HFFc6 (cell line): ENCODE data around the gene KIAA1217. TPM values are rescaled to one million over a fixed set of nuclear protein-coding genes. Genes with fewer than 3 reads are reported as not detected.
A peak's percentile ranks its signal among the peaks of the same experiment; 100 is the strongest.

ENCODE experiments used
- DNase-seq: peaks from one replicate; pipeline ENCODE4 v3.0.0-alpha.2; 2018
- H3K27ac Mint-ChIP-seq: 2 replicates; pipeline ENCODE4 v1.8.0; 2020; ENCODE audit warnings: mild to moderate bottlenecking, mixed read lengths
- H3K27me3 Mint-ChIP-seq: 2 replicates; pipeline ENCODE4 v1.8.0; 2021; ENCODE audit warnings: mild to moderate bottlenecking, moderate library complexity, mixed read lengths; ENCODE audit not compliant: insufficient read depth
- H3K36me3 Mint-ChIP-seq: 2 replicates; pipeline ENCODE4 v1.8.0; 2021; ENCODE audit warnings: low read depth, mixed read lengths
- H3K4me1 Mint-ChIP-seq: 2 replicates; pipeline ENCODE4 v1.8.0; 2020; ENCODE audit warnings: low read depth, mixed read lengths
- H3K4me3 Mint-ChIP-seq: 2 replicates; pipeline ENCODE4 v1.8.0; 2020; ENCODE audit warnings: mild to moderate bottlenecking, moderate library complexity, mixed read lengths
- H3K9me3 Mint-ChIP-seq: 2 replicates; pipeline ENCODE4 v1.8.0; 2020; ENCODE audit warnings: mild to moderate bottlenecking, mixed read lengths
- total RNA-seq, 6 experiments: library from RNA; stranded (reverse); fragmentation: NEBNext Ultra II Directional; extraction: Animal tissue kit (Norgen Biotek cat#: 25700); gene quantifications; 2 replicates in 1 of 6; 3 replicates in 5 of 6; pipeline ENCODE4 v1.2.3, GENCODE V29; 2021
- TF ChIP-seq, protein P1 (sequence below): fragments of 200-600 bp; sonication (generic); IDR thresholded peaks from 2 replicates; pipeline ENCODE4 v1.5.0; 2021; ENCODE audit warnings: antibody characterized with exemption, mild to moderate bottlenecking

The KIAA1217 gene
- total RNA-seq, 6 experiments from 2014 or later: 1.3 to 2.1 (median 2.0) TPM

DNA sequence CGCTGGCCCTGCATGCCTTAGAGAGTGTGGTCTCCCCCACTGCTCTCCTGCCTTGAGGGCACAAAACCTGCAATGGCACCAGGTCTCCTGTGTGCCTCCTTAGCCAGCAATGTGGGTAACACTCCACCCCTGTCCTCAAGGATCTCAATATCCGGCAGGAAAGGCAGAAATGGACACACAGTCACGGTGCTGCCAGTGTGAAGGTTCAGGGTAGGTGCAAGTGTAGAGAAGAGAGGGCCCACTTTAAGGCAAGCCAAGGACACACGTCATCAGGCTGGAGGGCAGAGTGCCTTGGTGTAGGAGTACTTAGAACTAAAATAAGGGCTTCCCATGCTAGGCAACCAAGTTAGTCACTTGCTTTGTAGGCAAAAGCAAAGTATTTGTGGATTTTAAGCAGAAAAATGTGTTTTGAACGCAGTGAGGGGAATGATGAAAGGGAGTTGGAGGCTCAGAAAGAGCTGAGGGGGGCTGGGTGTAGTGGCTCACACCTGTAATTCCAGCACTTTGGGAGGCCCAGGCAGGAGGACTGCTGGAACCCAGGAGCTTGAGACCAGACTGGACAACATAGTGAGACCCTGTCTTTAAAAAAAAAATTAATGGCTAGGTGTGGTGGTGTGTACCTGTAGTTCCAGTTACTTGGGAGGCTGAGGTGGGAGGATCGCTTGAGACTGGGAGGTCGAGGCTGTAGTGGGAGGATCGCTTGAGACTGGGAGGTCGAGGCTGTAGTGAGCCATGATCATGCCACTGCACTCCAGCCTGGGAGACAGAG lies 361.9 kb downstream of the KIAA1217 start:
- Mint-ChIP-seq H3K4me1 (peaks cover 10% of the 10 kb centered on the region), H3K4me3 (no peak overlapping the region), H3K36me3 (no peaks in the 10 kb centered on the region), H3K27ac (no peak overlapping the region), H3K27me3 (peaks cover 13% of the 10 kb centered on the region), H3K9me3 (no peaks in the 10 kb centered on the region)
- TF ChIP-seq, protein P1, sequence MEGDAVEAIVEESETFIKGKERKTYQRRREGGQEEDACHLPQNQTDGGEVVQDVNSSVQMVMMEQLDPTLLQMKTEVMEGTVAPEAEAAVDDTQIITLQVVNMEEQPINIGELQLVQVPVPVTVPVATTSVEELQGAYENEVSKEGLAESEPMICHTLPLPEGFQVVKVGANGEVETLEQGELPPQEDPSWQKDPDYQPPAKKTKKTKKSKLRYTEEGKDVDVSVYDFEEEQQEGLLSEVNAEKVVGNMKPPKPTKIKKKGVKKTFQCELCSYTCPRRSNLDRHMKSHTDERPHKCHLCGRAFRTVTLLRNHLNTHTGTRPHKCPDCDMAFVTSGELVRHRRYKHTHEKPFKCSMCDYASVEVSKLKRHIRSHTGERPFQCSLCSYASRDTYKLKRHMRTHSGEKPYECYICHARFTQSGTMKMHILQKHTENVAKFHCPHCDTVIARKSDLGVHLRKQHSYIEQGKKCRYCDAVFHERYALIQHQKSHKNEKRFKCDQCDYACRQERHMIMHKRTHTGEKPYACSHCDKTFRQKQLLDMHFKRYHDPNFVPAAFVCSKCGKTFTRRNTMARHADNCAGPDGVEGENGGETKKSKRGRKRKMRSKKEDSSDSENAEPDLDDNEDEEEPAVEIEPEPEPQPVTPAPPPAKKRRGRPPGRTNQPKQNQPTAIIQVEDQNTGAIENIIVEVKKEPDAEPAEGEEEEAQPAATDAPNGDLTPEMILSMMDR: no peak
- DNase-seq: no peak

DNA sequence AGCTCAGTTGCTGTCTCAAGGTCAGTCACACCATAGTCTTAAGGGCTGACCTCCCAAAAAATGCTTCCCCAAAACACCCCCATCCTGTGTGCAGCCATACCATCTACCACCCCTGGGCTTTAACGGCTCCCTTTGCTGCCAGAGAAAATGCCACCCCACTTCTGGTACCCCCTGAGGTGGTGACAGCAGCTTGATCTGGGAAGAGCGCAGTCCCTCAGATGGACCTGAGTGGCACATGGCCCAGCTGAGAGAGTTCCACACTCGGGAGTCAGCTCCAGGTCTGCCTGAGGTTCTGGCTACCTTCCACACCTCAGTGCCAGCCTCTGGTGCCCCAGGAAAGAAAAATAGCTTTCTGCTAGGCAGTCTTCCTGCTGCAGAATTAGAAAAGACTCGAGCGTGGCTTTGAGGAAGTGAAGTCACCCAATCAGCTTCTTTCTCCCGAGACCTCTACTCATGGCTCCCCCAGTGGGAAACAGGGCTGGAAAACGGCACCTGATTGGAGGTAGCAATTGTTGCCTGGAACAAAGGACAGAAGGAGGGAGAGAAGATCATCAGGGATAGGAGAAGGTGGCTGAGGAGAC lies 363.0 kb downstream of the KIAA1217 start:
- Mint-ChIP-seq H3K9me3 (no peaks in the 10 kb centered on the region), H3K27ac (no peak overlapping the region), H3K4me1 (peaks cover 12% of the 10 kb centered on the region), H3K27me3 (peaks cover 13% of the 10 kb centered on the region), H3K36me3 (no peaks in the 10 kb centered on the region), H3K4me3 (no peak overlapping the region)
- TF ChIP-seq, protein P1: no peak
- DNase-seq: no peak

DNA sequence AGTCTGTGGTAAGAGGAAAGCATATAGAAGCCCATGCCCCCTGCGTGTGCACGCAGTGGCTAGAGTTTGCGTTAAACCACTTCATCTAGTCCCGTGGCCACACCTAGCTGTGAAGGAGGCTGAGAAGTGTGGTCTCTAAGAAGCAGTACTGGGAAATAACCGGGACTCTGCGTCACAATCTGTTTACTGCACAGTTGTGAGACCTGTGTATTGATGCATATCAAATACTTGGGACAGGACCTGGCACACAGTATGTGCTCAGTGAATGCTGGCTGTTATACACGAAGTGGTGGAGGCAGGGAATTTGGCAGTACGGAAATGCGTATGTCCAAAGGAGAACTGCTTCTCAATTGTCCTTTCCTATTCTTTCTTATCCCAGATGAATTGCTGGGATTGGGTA lies 365.2 kb downstream of the KIAA1217 start:
- no peak for DNase-seq
- Mint-ChIP-seq H3K27me3 (peaks cover 7% of the 10 kb centered on the region), H3K27ac (no peak overlapping the region), H3K9me3 (no peaks in the 10 kb centered on the region), H3K4me3 (no peak overlapping the region), H3K4me1 (peaks cover 12% of the 10 kb centered on the region), H3K36me3 (no peaks in the 10 kb centered on the region)
- TF ChIP-seq, protein P1: no peak

DNA sequence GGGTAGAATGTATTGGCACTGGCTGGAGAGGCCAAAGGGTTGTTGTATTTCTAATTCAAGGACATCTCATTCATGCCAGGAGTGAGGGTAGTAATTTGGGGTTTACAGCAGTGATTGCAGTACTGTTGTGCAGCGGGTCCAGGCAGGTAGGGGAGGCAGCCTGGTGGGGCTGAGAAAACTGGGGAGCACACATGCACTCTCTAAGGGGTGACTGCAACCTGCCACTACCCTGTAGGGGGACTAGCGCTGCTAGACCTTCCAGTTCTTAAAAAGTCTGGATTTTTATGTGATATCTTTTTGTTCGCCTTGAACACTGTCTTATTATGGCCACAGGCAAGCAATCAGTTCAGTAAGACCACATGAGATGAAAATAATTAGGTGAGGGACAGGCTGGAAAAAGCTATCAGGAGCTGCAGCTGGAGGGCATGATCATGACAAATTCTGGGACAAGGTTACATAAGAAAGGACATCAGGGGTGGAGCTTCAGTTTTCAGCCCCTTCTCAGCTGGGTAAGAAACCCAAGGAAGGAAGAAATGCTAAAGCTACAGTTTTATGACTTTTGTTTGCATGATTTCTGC lies 365.7 kb downstream of the KIAA1217 start:
- DNase-seq: no peak
- H3K27me3 Mint-ChIP-seq: peaks cover 7% of the 10 kb centered on the region
- no peaks in the 10 kb centered on the region for H3K9me3 Mint-ChIP-seq
- H3K4me3 Mint-ChIP-seq: no peak overlapping the region
- H3K4me1 Mint-ChIP-seq: peaks cover 12% of the 10 kb centered on the region
- H3K27ac Mint-ChIP-seq: no peak overlapping the region
- H3K36me3 Mint-ChIP-seq: no peaks in the 10 kb centered on the region
- TF ChIP-seq, protein P1: 0 out of 2 replicates have a peak, but pooled peaks have one; percentile 11

DNA sequence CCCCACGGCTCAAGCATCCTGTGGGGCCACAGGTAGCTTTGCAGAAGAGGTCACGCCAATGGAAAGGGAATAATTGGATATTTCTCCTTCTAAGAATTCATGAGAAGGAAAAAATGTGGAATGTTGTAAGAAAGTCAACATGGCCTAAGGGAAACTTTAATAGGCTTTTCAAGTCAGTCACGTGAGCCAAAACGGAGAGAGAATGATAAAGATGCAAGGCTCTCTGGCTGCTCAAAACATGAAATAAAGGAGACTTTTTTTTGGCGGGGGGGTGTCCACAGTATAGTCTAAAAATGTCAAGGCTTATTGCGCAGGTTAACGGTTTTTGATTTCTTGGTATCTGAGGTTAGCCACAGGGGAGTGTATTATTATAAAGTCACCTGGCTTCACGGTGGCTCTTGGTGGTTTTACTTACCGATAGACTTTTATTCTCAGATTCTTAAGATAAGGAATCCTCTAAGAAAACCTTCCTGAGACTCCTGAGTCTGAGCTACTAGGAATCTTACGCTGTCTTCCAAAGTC lies 366.6 kb downstream of the KIAA1217 start:
- TF ChIP-seq, protein P1: no peak
- Mint-ChIP-seq H3K27ac (no peak overlapping the region), H3K4me1 (peaks cover 12% of the 10 kb centered on the region), H3K36me3 (no peaks in the 10 kb centered on the region), H3K9me3 (no peaks in the 10 kb centered on the region), H3K4me3 (no peak overlapping the region), H3K27me3 (peaks cover 3% of the 10 kb centered on the region; the same call in 1 of the 2 replicates)
- DNase-seq: peak; percentile 15
